ENCODE results near the gene ZNF296. TPM values are rescaled to one million over a fixed set of nuclear protein-coding genes. Genes with fewer than 3 reads are reported as not detected.

ZNF296 gene
- total RNA-seq, 1 donor from 2014 or later = 3.0 TPM

DNA sequence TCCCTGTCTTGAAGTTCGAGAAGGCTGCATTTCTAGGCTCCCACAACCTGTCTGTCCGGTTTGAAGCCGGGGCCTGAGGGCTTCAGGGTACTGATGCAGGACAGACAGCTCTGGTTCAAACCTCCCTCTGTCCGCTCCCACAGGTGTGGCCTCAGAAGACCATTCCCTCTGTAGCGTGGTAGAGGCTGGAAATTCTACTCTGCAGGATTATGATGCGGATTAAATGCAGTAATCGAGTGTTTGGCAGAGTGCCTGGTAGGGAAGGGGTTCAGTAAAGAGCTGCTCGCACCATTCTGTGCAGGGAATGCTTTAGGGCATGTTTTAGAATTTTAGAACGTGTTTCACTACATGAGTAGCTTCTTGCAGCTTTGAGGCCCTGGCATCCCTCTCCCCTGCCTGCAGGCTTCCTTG is 47.2 kb upstream of the ZNF296 start:
- no peaks in the 10 kb centered on the region for H3K9me3 Mint-ChIP-seq (ENCODE audit: unreplicated experiment)
- H3K27ac Mint-ChIP-seq (ENCODE audit: unreplicated experiment) = no peak overlapping the region
- Histone ChIP-seq H3K9ac (ENCODE audit: low read length) (no peak overlapping the region), H3K4me2 (ENCODE audit: low read length) (no peak overlapping the region), H3K9me3 (ENCODE audit: insufficient read depth, low read depth, low read length) (no peaks in the 10 kb centered on the region), H3K27me3 (ENCODE audit: insufficient read depth, low read length) (no peaks in the 10 kb centered on the region), H3K36me3 (ENCODE audit: insufficient read depth, low read length) (no peaks in the 10 kb centered on the region), H3K27ac (ENCODE audit: low read depth, low read length) (no peak overlapping the region), H2AFZ (ENCODE audit: low read depth, low read length) (no peak overlapping the region), H4K20me1 (ENCODE audit: insufficient read depth, low read length) (peaks cover 93% of the 10 kb centered on the region), H3K79me2 (ENCODE audit: insufficient read depth, low read length) (peaks cover 85% of the 10 kb centered on the region), H3K4me3 (ENCODE audit: insufficient read depth, low read depth, low read length) (no peak overlapping the region), H3K4me1 (ENCODE audit: insufficient read depth, low read length) (no peaks in the 10 kb centered on the region)
- FAIRE-seq (no peak), DNase-seq (ENCODE audit: low read depth) (no peak)
- TF ChIP-seq EZH2 (IDR thresholded peaks at IDR 0.05; ENCODE audit: insufficient read depth, low read length) = no peak
- TF ChIP-seq, protein P1, sequence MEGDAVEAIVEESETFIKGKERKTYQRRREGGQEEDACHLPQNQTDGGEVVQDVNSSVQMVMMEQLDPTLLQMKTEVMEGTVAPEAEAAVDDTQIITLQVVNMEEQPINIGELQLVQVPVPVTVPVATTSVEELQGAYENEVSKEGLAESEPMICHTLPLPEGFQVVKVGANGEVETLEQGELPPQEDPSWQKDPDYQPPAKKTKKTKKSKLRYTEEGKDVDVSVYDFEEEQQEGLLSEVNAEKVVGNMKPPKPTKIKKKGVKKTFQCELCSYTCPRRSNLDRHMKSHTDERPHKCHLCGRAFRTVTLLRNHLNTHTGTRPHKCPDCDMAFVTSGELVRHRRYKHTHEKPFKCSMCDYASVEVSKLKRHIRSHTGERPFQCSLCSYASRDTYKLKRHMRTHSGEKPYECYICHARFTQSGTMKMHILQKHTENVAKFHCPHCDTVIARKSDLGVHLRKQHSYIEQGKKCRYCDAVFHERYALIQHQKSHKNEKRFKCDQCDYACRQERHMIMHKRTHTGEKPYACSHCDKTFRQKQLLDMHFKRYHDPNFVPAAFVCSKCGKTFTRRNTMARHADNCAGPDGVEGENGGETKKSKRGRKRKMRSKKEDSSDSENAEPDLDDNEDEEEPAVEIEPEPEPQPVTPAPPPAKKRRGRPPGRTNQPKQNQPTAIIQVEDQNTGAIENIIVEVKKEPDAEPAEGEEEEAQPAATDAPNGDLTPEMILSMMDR (IDR thresholded peaks at IDR 0.05; ENCODE audit: insufficient read depth, low read depth, low read length) = no peak
- H3K4me1 Mint-ChIP-seq (ENCODE audit: low read depth, unreplicated experiment) = no peaks in the 10 kb centered on the region
- no peak overlapping the region for H3K4me3 Mint-ChIP-seq (ENCODE audit: unreplicated experiment)
- H3K36me3 Mint-ChIP-seq (ENCODE audit: low read depth, unreplicated experiment) = peaks cover 2% of the 10 kb centered on the region
- H3K27me3 Mint-ChIP-seq (ENCODE audit: low read depth, unreplicated experiment) = no peaks in the 10 kb centered on the region

- H3K4me3 ChIP-seq (ENCODE audit: insufficient read depth, low read depth, low read length) = no peak overlapping the region
- no peaks in the 10 kb centered on the region for H3K4me1 ChIP-seq (ENCODE audit: insufficient read depth, low read length)
- H3K27me3 ChIP-seq (ENCODE audit: insufficient read depth, low read length) = no peaks in the 10 kb centered on the region
- no peak for TF ChIP-seq EZH2 (IDR thresholded peaks at IDR 0.05; ENCODE audit: insufficient read depth, low read length)
- TF ChIP-seq, protein P1 (IDR thresholded peaks at IDR 0.05; ENCODE audit: insufficient read depth, low read depth, low read length) = no peak
- H3K36me3 ChIP-seq (ENCODE audit: insufficient read depth, low read length) = no peaks in the 10 kb centered on the region
- peaks cover 94% of the 10 kb centered on the region for H4K20me1 ChIP-seq (ENCODE audit: insufficient read depth, low read length)
- DNase-seq (ENCODE audit: low read depth) (no peak), FAIRE-seq (no peak)
- Mint-ChIP-seq H3K4me3 (ENCODE audit: unreplicated experiment) (no peak overlapping the region), H3K27me3 (ENCODE audit: low read depth, unreplicated experiment) (no peaks in the 10 kb centered on the region), H3K9me3 (ENCODE audit: unreplicated experiment) (no peaks in the 10 kb centered on the region), H3K4me1 (ENCODE audit: low read depth, unreplicated experiment) (no peaks in the 10 kb centered on the region), H3K36me3 (ENCODE audit: low read depth, unreplicated experiment) (peaks cover 2% of the 10 kb centered on the region), H3K27ac (ENCODE audit: unreplicated experiment) (no peak overlapping the region)
- no peak overlapping the region for H3K4me2 ChIP-seq (ENCODE audit: low read length)
- H2AFZ ChIP-seq (ENCODE audit: low read depth, low read length) = no peak overlapping the region
- H3K9ac ChIP-seq (ENCODE audit: low read length) = no peak overlapping the region
- H3K79me2 ChIP-seq (ENCODE audit: insufficient read depth, low read length) = peaks cover 86% of the 10 kb centered on the region
- no peak overlapping the region for H3K27ac ChIP-seq (ENCODE audit: low read depth, low read length)
- no peaks in the 10 kb centered on the region for H3K9me3 ChIP-seq (ENCODE audit: insufficient read depth, low read depth, low read length)
Observed at GRCh38 chr19:45122832-45123231, 46.6 kb upstream of the ZNF296 start.

- Histone ChIP-seq H3K9me3 (ENCODE audit: insufficient read depth, low read depth, low read length) (no peaks in the 10 kb centered on the region), H3K9ac (ENCODE audit: low read length) (no peak overlapping the region), H2AFZ (ENCODE audit: low read depth, low read length) (no peak overlapping the region), H3K27me3 (ENCODE audit: insufficient read depth, low read length) (no peaks in the 10 kb centered on the region), H4K20me1 (ENCODE audit: insufficient read depth, low read length) (peaks cover 97% of the 10 kb centered on the region), H3K4me1 (ENCODE audit: insufficient read depth, low read length) (no peaks in the 10 kb centered on the region), H3K4me3 (ENCODE audit: insufficient read depth, low read depth, low read length) (no peak overlapping the region), H3K79me2 (ENCODE audit: insufficient read depth, low read length) (peaks cover 87% of the 10 kb centered on the region), H3K27ac (ENCODE audit: low read depth, low read length) (no peak overlapping the region), H3K36me3 (ENCODE audit: insufficient read depth, low read length) (no peaks in the 10 kb centered on the region), H3K4me2 (ENCODE audit: low read length) (no peak overlapping the region)
- Mint-ChIP-seq H3K4me3 (ENCODE audit: unreplicated experiment) (no peak overlapping the region), H3K27me3 (ENCODE audit: low read depth, unreplicated experiment) (no peaks in the 10 kb centered on the region), H3K9me3 (ENCODE audit: unreplicated experiment) (no peaks in the 10 kb centered on the region), H3K36me3 (ENCODE audit: low read depth, unreplicated experiment) (peaks cover 2% of the 10 kb centered on the region), H3K27ac (ENCODE audit: unreplicated experiment) (no peak overlapping the region), H3K4me1 (ENCODE audit: low read depth, unreplicated experiment) (peaks cover 6% of the 10 kb centered on the region)
- no peak for TF ChIP-seq EZH2 (IDR thresholded peaks at IDR 0.05; ENCODE audit: insufficient read depth, low read length)
- TF ChIP-seq, protein P1 (IDR thresholded peaks at IDR 0.05; ENCODE audit: insufficient read depth, low read depth, low read length) = no peak
- FAIRE-seq = no peak
- DNase-seq (ENCODE audit: low read depth) = no peak
Observed at GRCh38 chr19:45121827-45122345, 45.6 kb upstream of the ZNF296 start.
